Measurements from ENCODE around the gene AUH. TPM values are rescaled to one million over a fixed set of nuclear protein-coding genes. Genes with fewer than 3 reads are reported as not detected.

Gene AUH
- total RNA-seq, 1 donor = 13.4 TPM

DNA sequence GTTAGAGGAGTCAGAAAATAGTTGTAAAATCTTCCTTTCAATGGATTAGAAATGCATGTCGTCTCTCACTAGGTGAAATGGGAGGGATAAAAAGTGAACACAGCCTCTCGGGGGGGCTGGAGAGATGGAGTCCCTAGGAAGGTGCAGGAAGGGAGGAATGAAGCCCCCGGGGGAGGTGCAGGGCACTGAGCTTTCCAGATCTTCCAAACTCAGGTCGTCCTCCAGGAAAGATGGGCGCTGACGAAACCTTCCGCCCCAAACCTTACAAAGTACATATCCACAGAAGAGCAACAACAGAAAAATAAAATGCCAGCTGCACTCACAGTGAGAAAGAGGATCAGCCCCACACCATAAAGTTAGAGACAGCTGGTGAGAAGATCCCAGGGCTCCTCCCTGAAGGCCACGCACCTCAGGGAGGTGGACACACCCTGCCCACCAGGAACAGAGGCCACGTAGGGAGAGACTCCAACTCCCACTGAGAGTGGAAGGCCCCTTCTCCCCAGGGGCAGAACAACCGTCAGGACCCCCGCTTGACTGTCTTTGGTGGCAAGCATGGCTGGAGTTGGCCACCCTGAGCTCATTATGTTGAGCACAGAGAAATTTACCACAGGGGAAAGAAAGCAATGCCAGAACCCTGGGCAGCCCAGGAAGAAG lies 174.3 kb downstream of the AUH start:
- TF ChIP-seq CTCF (IDR thresholded peaks at IDR 0.05; ENCODE audit: insufficient read depth, low read depth, low read length) = no peak
- H3K4me3 ChIP-seq (ENCODE audit: low read depth, low read length) = no peak overlapping the region
- DNase-seq (ENCODE audit: low read depth) = no peak

GRCh38 chr9:91186632-91187108 lies 175.0 kb downstream of the AUH start:
- no peak for TF ChIP-seq CTCF (IDR thresholded peaks at IDR 0.05; ENCODE audit: insufficient read depth, low read depth, low read length)
- DNase-seq (ENCODE audit: low read depth) = no peak
- no peak overlapping the region for H3K4me3 ChIP-seq (ENCODE audit: low read depth, low read length)

- no peak for TF ChIP-seq CTCF (IDR thresholded peaks at IDR 0.05; ENCODE audit: insufficient read depth, low read depth, low read length)
- H3K4me3 ChIP-seq (ENCODE audit: low read depth, low read length) = no peak overlapping the region
- DNase-seq (ENCODE audit: low read depth) = no peak
Measured at GRCh38 chr9:91185193-91185886, 176.4 kb downstream of the AUH start.

GRCh38 chr9:91182429-91183225 lies 179.1 kb downstream of the AUH start:
- H3K4me3 ChIP-seq (ENCODE audit: low read depth, low read length) = no peak overlapping the region
- no peak for DNase-seq (ENCODE audit: low read depth)
- TF ChIP-seq CTCF (IDR thresholded peaks at IDR 0.05; ENCODE audit: insufficient read depth, low read depth, low read length) = no peak

DNA sequence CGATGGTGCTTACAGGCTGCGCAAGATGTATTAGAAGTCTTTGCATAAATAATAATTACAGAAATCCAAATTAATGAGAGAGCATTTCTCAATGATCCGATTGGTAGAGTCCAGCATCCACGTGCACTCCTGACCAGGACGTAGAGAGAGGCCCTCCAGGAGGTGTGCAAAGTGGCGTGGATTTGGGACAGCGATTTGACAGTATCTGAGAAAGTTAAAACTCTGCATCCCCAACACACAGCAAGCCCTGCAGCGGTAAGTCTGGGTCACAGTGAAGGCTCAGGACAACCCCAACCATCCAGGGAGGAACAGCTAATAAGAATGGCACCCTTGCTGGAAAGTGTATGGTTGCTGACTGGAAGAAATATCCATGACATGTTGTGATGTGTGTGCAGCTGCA lies 180.2 kb downstream of the AUH start:
- no peak for DNase-seq (ENCODE audit: low read depth)
- no peak for TF ChIP-seq CTCF (IDR thresholded peaks at IDR 0.05; ENCODE audit: insufficient read depth, low read depth, low read length)

GRCh38 chr9:91180930-91181268 lies 180.8 kb downstream of the AUH start:
- no peak for TF ChIP-seq CTCF (IDR thresholded peaks at IDR 0.05; ENCODE audit: insufficient read depth, low read depth, low read length)
- H3K4me3 ChIP-seq (ENCODE audit: low read depth, low read length) = no peak overlapping the region
- DNase-seq (ENCODE audit: low read depth) = no peak

More for the DNA sequence above, 180.2 kb downstream of the AUH start:
- H3K4me3 ChIP-seq (ENCODE audit: low read depth, low read length) = no peak overlapping the region
